T-helper 2 cell treated with Interferon-gamma antibody and Interleukin-4, amounts not matched to agents 100 ng/mL and 5 ng/mL, for 36 hours (primary cell): ENCODE data around the gene ZNF329. TPM values are rescaled to one million over a fixed set of nuclear protein-coding genes. Genes with fewer than 3 reads are reported as not detected.
"Not testable (repeated sequence)": the region's sequence is repeated elsewhere in the genome, so short reads cannot be mapped to it uniquely, and the experiment has no call there.

Experiments
- intact Hi-C: fragments of 100-400 bp; cut with micrococcal nuclease; formaldehyde crosslinking; loops from one replicate; pipeline ENCODE4 v1.15.1; 2023
- total RNA-seq: library from RNA; stranded (reverse); gene quantifications from 2 replicates; pipeline ENCODE4 v1.2.3, GENCODE V29; 2022

ZNF329 gene
- 3.0 and 3.2 TPM in 2 replicates for total RNA-seq

DNA sequence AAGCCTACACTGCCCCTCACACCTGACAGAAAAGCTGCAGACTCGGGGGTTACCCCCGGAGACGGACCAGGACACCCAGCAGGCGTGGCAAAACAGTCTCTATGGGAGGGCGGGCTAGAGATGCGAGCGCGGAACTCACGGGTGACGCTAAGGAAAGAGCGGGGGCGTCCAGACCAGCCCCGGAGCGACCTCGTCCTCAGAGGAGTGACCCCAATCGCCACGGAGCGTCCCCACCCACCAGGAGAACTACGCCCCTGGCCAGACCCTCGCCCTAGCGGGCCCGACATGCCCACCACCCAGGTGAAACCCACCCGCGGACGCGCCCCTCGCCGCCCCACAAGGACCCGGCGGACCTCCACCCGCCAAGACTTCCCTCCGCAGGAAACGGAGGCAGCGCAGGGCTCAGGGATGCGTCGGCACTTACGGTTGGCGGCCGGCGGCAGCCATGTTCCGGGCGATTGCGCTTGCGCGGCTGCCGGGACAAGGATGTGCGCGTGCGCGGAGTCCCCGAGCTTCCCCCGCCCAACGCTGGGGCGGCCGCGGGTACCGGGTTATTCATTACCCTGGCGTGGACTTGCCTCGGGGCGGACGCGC lies at the start of gene ZNF329:
Gene ZNF329 (minus strand): TSS at position 462 of the 594 bp plus-strand sequence. CDS start 21,286 bp downstream, outside the sequence.
- intact Hi-C loops, result loop anchor here (5.0 to 10.0 kb wide), 6 partner anchors 146 to 1758 kb away; partner anchors contain the start of genes ZNF417, ZNF582, ZNF606 and ZNF71

GRCh38 chr19:58196901-58197616 lies 46.5 kb upstream of the ZNF329 start:
- intact Hi-C loops, result no loop called here

GRCh38 chr19:58183817-58184215 lies 33.2 kb upstream of the ZNF329 start:
- intact Hi-C loops, result loop anchor here (1.0 to 2.0 kb wide), 8 partner anchors 29 to 256 kb away; partner anchors contain the start of genes ERVK3-1, ZNF132, ZNF544 and ZNF584

DNA sequence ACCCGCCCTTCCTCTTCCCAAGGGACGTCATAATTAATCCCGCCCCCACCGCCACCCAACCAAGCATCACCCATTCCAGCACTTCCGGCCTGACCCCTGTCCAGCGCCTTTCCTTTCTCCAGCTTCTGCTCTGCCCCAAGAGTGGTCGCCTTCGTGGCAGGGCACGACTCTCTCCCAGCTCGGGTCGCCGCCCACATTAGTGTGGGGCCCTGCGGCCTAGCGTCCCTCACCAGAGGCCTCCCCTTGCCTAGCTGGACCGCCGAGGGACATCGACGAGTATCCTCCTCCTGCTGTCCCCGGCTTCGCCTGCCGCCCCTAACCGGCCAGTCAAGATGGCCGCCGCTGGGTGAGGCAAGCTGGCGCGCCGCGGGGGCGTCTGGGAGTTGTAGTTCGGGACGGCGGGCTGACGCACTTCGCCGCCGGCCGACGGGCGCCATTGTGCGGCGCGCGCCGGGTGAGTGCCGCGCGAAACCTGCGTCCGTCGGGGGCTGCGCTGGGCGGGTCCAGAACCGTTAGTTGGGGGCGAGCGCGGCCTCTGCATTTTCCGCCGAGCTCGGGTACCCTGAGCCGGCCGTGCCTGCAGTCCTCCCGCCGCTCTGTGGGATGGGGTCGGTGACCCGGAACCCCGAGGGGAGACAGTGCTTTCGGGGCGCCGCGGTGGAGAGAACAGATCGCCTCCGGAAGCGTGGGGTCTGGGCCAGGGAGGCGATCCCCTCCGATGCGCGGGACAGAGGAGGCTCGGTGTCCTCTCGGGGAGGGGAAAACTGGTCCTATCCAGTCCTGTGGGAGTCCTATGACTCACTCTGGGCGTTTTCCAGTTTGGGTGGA lies 32.6 kb upstream of the ZNF329 start, which contains the start of gene ZNF274:
Gene ZNF274 (plus strand): TSS at position 73 of the 828 bp plus-strand sequence. CDS start 905 bp downstream, outside the sequence.
- intact Hi-C loops, result loop anchor here (1.0 to 2.0 kb wide), 8 partner anchors 28 to 257 kb away; partner anchors contain the start of genes ERVK3-1, ZNF132, ZNF544 and ZNF584

DNA sequence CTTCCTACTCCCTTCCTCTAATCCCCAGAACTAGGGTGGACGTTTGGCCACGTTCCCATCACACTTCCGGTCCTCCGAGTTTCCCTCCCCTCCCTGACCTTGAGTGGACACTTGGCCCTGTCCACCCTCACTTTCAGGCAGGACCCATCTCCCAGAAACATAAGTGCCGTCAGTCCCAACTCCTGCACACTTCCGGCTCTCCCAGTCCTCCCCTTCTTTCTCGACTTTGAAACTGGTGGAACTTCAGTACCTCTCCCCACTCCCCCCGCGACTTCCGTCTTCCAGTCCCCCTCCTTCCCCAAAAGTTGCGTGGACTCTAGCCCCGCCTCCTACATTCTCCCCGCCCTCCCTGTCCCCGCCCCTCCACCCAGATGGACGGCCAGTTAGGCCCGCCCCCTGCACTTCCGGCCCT lies 32.0 kb upstream of the ZNF329 start:
- intact Hi-C loops, result loop anchor here (2.0 kb wide), 3 partner anchors 28 to 226 kb away; partner anchors contain the start of genes ZNF584 and ZNF837

GRCh38 chr19:58181902-58182576 lies 31.4 kb upstream of the ZNF329 start:
- intact Hi-C loops, result loop anchor here (2.0 kb wide), 3 partner anchors 27 to 227 kb away; partner anchors contain the start of genes ZNF584 and ZNF837

GRCh38 chr19:58170860-58171259 lies 20.3 kb upstream of the ZNF329 start:
- intact Hi-C loops, result no loop called here

- intact Hi-C loops, result no loop called here
Measured at GRCh38 chr19:58166708-58167280, 16.2 kb upstream of the ZNF329 start.

DNA sequence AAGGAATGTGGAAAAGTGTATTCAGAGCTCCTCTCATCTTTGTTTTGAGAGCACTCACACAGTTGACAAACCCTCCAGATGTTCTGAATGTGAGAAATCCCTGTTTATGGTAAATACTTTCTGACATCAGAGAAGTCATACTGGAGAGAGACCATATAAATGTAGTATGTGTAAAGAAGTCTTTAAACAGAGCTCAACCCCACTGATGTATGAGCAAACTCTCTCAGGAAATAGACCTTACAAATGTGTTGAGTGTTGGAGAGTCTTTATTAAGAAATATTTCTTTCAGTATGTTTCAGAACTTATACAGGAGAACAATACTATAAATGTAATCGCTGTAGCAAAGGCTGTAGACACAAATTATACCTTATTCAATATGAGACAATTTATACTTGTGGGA lies 15.7 kb upstream of the ZNF329 start:
- intact Hi-C loops, result no loop called here

DNA sequence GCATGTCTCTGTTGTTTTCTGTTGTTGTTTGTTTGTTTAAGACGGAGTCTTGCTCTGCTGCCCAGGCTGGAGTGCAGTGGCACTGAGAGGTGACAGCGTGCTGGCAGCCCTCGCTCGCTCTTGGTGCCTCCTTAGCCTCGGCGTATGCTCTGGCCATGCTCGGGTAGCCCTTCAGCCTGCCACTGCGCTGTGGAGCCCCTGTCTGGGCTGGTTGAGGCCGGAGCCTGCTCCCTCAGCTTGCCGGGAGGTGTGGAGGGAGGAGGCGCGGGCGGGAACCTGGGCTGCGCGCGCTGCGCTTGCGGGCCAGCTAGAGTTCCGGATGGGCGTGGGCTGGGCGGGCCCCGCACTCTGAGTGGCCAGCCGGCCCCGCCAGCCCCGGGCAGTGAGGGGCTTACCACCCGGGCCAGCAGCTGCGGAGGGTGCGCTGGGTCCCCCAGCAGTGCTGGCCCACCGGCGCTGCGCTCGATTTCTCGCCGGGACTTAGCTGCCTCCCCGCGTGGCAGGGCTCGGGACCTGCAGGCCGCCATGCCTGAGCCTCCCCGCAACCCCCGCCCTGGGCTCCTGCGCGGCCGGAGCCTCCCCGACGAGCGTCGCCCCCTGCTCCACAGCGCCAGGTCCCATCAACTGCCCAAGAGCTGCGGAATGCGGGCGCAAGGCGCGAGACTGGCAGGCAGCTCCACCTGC lies 6.6 kb upstream of the ZNF329 start:
- intact Hi-C loops, result loop anchor here (10.0 kb wide), 5 partner anchors 152 to 1562 kb away; partner anchors contain the start of genes ZNF417, ZNF606, ZNF71 and ZNF776

GRCh38 chr19:58154679-58155648 lies 4.4 kb upstream of the ZNF329 start:
- intact Hi-C loops, result loop anchor here (1.0 to 10.0 kb wide), 12 partner anchors 28 to 1763 kb away; partner anchors contain the start of genes ZNF211, ZNF274, ZNF417 and ZNF551

GRCh38 chr19:58154287-58154678 lies 3.7 kb upstream of the ZNF329 start:
- intact Hi-C loops, result loop anchor here (2.0 to 10.0 kb wide), 7 partner anchors 29 to 1762 kb away; partner anchors contain the start of genes ZNF274, ZNF417, ZNF582 and ZNF606

DNA sequence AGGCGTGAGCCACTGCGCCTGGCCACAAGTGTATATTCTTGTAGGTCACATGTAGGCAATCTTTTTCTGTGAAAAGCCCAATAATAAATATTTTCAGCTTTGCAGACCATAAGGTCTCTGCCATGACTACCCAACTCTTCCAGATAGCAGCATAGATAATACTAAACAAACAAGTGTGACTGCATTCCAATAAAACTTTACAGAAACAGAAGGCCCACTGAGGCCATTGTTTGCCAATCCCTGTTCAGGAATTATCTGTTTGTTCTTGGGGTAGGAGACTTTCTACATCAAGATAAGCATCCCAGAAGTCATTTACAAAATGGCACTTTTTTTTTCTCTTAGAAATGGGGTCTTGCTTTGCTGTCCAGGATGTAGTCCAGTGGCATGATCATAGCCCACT lies 2.8 kb upstream of the ZNF329 start:
- intact Hi-C loops, result loop anchor here (5.0 to 10.0 kb wide), 6 partner anchors 149 to 1761 kb away; partner anchors contain the start of genes ZNF417, ZNF582, ZNF606 and ZNF71

DNA sequence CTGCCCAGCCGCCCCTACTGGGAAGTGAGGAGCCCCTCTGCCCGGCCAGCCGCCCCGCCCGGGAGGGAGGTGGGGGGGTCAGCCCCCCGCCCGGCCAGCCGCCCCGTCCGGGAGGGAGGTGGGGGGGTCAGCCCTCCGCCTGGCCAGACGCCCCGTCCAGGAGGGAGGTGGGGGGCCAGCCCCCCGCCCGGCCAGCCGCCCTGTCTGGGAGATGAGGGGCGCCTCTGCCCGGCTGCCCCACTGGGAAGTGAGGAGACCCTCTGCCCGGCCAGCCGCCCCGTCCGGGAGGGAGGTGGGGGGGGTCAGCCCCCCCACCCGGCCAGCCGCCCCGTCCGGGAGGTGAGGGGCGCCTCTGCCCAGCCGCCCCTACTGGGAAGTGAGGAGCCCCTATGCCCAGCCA lies 3.1 kb downstream of the ZNF329 start:
- intact Hi-C loops, result not testable (repeated sequence)

DNA sequence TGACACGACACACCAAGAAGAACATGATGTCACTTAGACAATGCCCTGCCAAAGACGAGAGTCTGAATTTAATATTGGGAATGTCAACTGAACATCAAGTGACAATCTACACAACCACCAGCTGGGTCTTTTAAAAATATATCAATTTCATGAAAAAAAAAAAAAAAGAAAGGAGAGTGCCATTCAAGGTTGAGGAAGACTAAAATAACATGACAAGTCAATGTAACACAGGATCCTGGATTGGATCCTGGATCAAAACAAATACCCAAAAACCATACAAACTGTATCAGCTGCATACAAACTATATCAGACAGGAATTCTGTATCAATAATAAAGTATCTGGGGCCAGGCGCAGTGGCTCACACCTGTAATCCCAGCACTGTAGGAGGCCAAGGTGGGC lies 4.7 kb downstream of the ZNF329 start:
- intact Hi-C loops, result no loop called here

GRCh38 chr19:58134244-58134643 lies 16.3 kb downstream of the ZNF329 start:
- intact Hi-C loops, result no loop called here

GRCh38 chr19:58129284-58129683 lies 21.3 kb downstream of the ZNF329 start:
- intact Hi-C loops, result no loop called here

DNA sequence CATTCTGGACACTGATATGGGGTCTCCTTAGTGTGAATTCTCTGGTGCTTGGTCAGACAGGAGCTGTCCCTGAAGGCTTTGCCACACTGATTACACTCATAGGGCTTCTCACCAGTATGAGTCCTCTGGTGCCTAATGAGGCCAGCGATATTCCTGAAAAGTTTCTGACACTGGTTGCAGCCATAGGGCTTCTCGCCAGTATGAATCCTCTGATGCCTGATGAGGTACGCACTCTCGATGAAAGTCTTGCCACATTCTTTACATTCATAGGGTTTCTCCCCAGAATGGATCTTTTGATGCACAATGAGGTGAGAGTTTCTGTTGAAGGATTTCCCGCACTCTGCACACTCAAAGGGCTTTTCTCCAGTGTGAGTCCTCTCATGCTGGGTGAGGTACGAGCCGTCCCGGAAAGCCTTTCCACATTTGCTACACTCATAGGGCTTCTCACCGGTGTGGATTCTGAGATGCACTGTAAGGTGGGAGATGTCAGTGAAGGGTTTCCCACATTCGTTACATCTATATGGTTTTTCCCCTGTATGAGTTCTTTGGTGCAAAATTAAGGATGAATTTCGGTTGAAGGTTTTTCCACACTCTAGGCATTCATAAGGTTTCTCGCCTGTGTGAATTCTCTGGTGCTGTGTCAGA lies 22.4 kb downstream of the ZNF329 start:
- intact Hi-C loops, result no loop called here
